Measurements from ENCODE around the gene KRT84. TPM values are rescaled to one million over a fixed set of nuclear protein-coding genes. Genes with fewer than 3 reads are reported as not detected.
A peak's percentile ranks its signal among the peaks of the same experiment; 100 is the strongest.

Gene KRT84
- total and polyA plus RNA-seq, 10 of the 15 experiments (the other 5 are each of a cell fraction or from before 2014, with no cell fraction given): not detected

DNA sequence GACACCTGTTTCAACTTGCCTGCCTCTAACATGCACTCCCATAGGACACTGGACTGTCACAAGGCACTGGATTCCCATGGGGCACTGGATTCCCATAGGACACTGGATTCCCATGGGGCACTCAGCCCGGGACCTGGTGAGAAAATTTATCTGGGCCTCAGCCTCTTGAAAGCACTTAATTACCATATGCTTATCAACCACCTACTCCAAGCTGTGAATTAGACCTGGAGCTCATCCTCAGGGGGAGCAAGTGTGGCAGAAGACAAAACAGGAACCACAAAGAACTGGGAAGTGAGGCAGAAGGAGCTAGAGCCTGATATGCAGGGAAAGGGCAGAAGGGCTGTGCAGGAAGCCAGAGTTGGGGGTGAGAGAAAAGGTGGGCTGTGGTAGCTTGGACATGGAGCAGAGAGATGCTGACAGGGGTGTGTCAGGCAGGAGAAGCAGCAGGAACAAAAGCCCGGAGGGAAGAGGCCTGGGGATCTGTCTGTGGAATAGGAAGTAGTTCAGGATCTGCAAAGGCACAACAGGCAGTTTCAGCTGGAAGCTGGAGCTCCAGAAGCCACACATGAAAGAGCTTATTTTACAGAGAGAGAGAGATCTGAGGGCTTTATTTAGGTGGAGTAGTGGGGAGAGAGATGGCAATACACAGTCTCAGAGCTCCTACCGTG is 17.6 kb upstream of the KRT84 start:
- ChIA-PET RAD21 (ENCODE audit: unreplicated experiment) (interaction anchor here (0.7 kb wide), 1 partner anchor 109 kb away, joined by 3 read pairs; no protein-coding TSS in a partner anchor), POLR2A (interaction anchor here (0.6 kb wide), 1 partner anchor 610 kb away, joined by 5 read pairs; no protein-coding TSS in a partner anchor), CTCF (interaction anchor here (1.0 kb wide), 1 partner anchor 32 kb away, joined by 3 read pairs; no protein-coding TSS in a partner anchor), SMC1A (ENCODE audit: uncharacterized antibody, unreplicated experiment) (no interaction called here)
- Histone ChIP-seq H3K9ac (ENCODE audit: control insufficient read depth, insufficient read depth, low read length) (no peak overlapping the region), H3K4me2 (ENCODE audit: control insufficient read depth, insufficient read depth) (no peak overlapping the region), H3K36me3 (ENCODE audit: control insufficient read depth in 2 of 2, insufficient read depth in 2 of 2, low read length in 1 of 2) (no peaks in the 10 kb centered on the region), H3K4me1 (ENCODE audit: control insufficient read depth, insufficient read depth, low read length) (no peaks in the 10 kb centered on the region), H2AFZ (ENCODE audit: control insufficient read depth, low read depth, low read length) (no peak overlapping the region), H3K27ac (ENCODE audit: control insufficient read depth, insufficient read depth) (no peak overlapping the region), H3K9me3 (replicated peaks; ENCODE audit: control insufficient read depth, insufficient read depth, low read length) (no peaks in the 10 kb centered on the region), H4K20me1 (ENCODE audit: control insufficient read depth, insufficient read depth) (no peaks in the 10 kb centered on the region), H3K79me2 (ENCODE audit: control insufficient read depth, insufficient read depth, low read length) (no peaks in the 10 kb centered on the region), H3K27me3 (replicated peaks in 1 of 2; ENCODE audit: control insufficient read depth in 2 of 2, insufficient read depth in 2 of 2, low read length in 1 of 2) (no peaks in the 10 kb centered on the region; a peak in 2 of 4 replicates), H3K4me3 (no peak overlapping the region)
- FAIRE-seq (no peak), ATAC-seq (no peak), DNase-seq (ENCODE audit: low read depth, low spot score) (no peak)
- in situ Hi-C loops (cut with MboI) (no loop called here), intact Hi-C loops (cut with micrococcal nuclease; ENCODE audit: unreplicated experiment) (no loop called here)
- BruUV-seq (replicated peaks): no TSS peak
- TF ChIP-seq PAX8 (IDR thresholded peaks at IDR 0.05): no peak
- TF ChIP-seq HDAC6 (IDR thresholded peaks at IDR 0.05; ENCODE audit: unreplicated experiment): no peak
- no peak for TF ChIP-seq ZSCAN29 (IDR thresholded peaks at IDR 0.05)
- TF ChIP-seq, protein P1, sequence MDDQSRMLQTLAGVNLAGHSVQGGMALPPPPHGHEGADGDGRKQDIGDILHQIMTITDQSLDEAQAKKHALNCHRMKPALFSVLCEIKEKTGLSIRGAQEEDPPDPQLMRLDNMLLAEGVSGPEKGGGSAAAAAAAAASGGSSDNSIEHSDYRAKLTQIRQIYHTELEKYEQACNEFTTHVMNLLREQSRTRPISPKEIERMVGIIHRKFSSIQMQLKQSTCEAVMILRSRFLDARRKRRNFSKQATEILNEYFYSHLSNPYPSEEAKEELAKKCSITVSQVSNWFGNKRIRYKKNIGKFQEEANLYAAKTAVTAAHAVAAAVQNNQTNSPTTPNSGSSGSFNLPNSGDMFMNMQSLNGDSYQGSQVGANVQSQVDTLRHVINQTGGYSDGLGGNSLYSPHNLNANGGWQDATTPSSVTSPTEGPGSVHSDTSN (IDR thresholded peaks at IDR 0.05; ENCODE audit: insufficient replicate concordance, low read depth, low read length): no peak
- peak; percentile 44 for TF ChIP-seq MEF2B (IDR thresholded peaks at IDR 0.05; ENCODE audit: partially characterized antibody, poor library complexity, severe bottlenecking)
- TF ChIP-seq, protein P2, sequence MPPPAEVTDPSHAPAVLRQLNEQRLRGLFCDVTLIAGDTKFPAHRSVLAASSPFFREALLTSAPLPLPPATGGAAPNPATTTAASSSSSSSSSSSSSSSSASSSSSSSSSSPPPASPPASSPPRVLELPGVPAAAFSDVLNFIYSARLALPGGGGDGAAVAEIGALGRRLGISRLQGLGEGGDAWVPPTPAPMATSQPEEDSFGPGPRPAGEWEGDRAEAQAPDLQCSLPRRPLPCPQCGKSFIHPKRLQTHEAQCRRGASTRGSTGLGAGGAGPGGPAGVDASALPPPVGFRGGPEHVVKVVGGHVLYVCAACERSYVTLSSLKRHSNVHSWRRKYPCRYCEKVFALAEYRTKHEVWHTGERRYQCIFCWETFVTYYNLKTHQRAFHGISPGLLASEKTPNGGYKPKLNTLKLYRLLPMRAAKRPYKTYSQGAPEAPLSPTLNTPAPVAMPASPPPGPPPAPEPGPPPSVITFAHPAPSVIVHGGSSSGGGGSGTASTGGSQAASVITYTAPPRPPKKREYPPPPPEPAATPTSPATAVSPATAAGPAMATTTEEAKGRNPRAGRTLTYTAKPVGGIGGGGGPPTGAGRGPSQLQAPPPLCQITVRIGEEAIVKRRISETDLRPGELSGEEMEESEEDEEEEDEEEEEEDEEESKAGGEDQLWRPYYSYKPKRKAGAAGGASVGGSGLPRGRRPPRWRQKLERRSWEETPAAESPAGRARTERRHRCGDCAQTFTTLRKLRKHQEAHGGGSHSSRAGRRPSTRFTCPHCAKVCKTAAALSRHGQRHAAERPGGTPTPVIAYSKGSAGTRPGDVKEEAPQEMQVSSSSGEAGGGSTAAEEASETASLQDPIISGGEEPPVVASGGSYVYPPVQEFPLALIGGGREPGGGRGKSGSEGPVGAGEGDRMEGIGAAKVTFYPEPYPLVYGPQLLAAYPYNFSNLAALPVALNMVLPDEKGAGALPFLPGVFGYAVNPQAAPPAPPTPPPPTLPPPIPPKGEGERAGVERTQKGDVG (CRISPR knock-in tag; IDR thresholded peaks at IDR 0.05): no peak
- 8% methylated on average over 3 of the region's 3 CpGs for WGBS (ENCODE audit: insufficient coverage, insufficient replicate concordance, low lambda C conversion rate, missing lambda C conversion rate)

Data from GM12878 (cell line).